Measurements from ENCODE around the gene TNFAIP2.
A peak's percentile ranks its signal among the peaks of the same experiment; 100 is the strongest.

- TF ChIP-seq CTCF (conservative IDR thresholded peaks at IDR 0.05; ENCODE audit: low read depth, low read length) (peak; percentile 39; the same call in 1 of the 2 replicates), EZH2 (IDR thresholded peaks at IDR 0.05; ENCODE audit: low read length, unreplicated experiment) (no peak)
Measured at GRCh38 chr14:103103461-103104388, 19.5 kb upstream of the TNFAIP2 start.

Data from PC-3 (cell line).